ENCODE measurements around the gene PPP2R2C.

The PPP2R2C gene

GRCh38 chr4:6341696-6342095, 130.7 kb downstream of the PPP2R2C start:
- Histone ChIP-seq H3K4me3 (ENCODE audit: low read depth, low read length) (no peak overlapping the region), H3K27ac (ENCODE audit: extremely low read depth, low read depth, low read length) (no peak overlapping the region), H3K36me3 (ENCODE audit: control insufficient read depth in 2 of 2, insufficient read depth in 1 of 2, low read length in 2 of 2) (peaks cover 0 to 3% of the 10 kb centered on the region in 2 experiments; a peak in 1 of 3 replicates), H3K9me3 (ENCODE audit: control insufficient read depth, insufficient read depth, low read depth, low read length) (no peaks in the 10 kb centered on the region), H3K4me1 (ENCODE audit: control insufficient read depth, insufficient read depth, low read length) (no peaks in the 10 kb centered on the region)
- TF ChIP-seq ZNF548 (tag by site-specific recombination; IDR thresholded peaks at IDR 0.05) (no peak), KLF10 (tag by site-specific recombination; IDR thresholded peaks at IDR 0.05) (no peak), GLI2 (tag by site-specific recombination; IDR thresholded peaks at IDR 0.05; ENCODE audit: borderline replicate concordance, low read depth) (no peak), ZNF140 (tag by site-specific recombination; IDR thresholded peaks at IDR 0.05) (no peak), ZNF529 (tag by site-specific recombination; IDR thresholded peaks at IDR 0.05; ENCODE audit: insufficient replicate concordance) (no peak), SETDB1 (IDR thresholded peaks at IDR 0.05; ENCODE audit: insufficient read length, low read length) (no peak), BCL11B (tag by site-specific recombination; IDR thresholded peaks at IDR 0.05; ENCODE audit: low read depth) (no peak), ZBTB7A (tag by site-specific recombination; IDR thresholded peaks at IDR 0.05; ENCODE audit: low read depth) (no peak), ZNF626 (tag by site-specific recombination; IDR thresholded peaks at IDR 0.05) (no peak), ZNF391 (tag by site-specific recombination; IDR thresholded peaks at IDR 0.05; ENCODE audit: borderline replicate concordance, low read depth) (no peak), ZNF544 (tag by site-specific recombination; IDR thresholded peaks at IDR 0.05) (no peak), ZNF48 (tag by site-specific recombination; IDR thresholded peaks at IDR 0.05) (no peak), GLIS2 (tag by site-specific recombination; IDR thresholded peaks at IDR 0.05) (no peak), ZNF600 (tag by site-specific recombination; IDR thresholded peaks at IDR 0.05) (no peak), ZNF223 (tag by site-specific recombination; IDR thresholded peaks at IDR 0.05) (no peak), ZBTB20 (tag by site-specific recombination; IDR thresholded peaks at IDR 0.05) (no peak), ZNF677 (tag by site-specific recombination; IDR thresholded peaks at IDR 0.05) (no peak), ZXDB (tag by site-specific recombination; IDR thresholded peaks at IDR 0.05) (no peak)
- TF ChIP-seq, protein P1, sequence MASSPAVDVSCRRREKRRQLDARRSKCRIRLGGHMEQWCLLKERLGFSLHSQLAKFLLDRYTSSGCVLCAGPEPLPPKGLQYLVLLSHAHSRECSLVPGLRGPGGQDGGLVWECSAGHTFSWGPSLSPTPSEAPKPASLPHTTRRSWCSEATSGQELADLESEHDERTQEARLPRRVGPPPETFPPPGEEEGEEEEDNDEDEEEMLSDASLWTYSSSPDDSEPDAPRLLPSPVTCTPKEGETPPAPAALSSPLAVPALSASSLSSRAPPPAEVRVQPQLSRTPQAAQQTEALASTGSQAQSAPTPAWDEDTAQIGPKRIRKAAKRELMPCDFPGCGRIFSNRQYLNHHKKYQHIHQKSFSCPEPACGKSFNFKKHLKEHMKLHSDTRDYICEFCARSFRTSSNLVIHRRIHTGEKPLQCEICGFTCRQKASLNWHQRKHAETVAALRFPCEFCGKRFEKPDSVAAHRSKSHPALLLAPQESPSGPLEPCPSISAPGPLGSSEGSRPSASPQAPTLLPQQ (tag by site-specific recombination; IDR thresholded peaks at IDR 0.05), result no peak
- CTCF ChIA-PET, result interaction anchor here (0.7 to 4.3 kb wide), 4 partner anchors 10 to 220 kb away, joined by 4 to 22 read pairs (median 7); no protein-coding TSS in a partner anchor
- POLR2A ChIA-PET, result no interaction called here

DNA sequence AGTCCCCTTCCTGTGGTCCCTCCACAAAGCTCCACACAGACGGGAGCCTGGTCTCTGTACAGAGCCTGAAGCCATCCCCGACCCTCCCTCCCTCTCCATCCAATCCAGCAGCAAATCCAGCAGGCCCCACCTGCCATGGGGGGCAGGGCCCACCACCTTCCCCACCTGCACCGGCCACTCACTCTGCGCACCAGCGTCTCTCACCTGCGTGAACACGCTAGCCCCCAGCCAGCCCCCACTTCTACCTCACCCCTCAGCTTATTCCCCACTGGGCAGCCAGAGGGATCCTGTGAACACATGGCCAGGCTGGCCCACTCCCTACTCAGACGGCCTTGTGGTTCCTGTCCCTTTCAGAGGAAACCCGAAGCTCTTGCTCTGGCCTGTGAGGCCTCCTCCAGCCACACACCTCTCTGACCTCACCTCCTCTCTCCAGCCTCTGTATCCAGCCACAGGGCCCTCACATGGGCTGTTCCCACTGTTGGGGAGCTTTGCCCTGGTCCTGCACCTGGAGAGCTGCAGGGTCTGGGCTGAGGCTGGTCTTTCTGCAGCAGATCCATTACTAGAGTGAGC, 131.9 kb downstream of the PPP2R2C start:
- H3K4me3 ChIP-seq (ENCODE audit: low read depth, low read length), result no peak overlapping the region
- no peak overlapping the region for H3K27ac ChIP-seq (ENCODE audit: extremely low read depth, low read depth, low read length)
- no peaks in the 10 kb centered on the region for H3K4me1 ChIP-seq (ENCODE audit: control insufficient read depth, insufficient read depth, low read length)
- ChIA-PET POLR2A (no interaction called here), CTCF (interaction anchor here (1.5 kb wide), 1 partner anchor 206 kb away, joined by 4 read pairs; no protein-coding TSS in a partner anchor)
- H3K36me3 ChIP-seq (ENCODE audit: control insufficient read depth in 2 of 2, insufficient read depth in 1 of 2, low read length in 2 of 2), result peaks cover 0 to 3% of the 10 kb centered on the region in 2 experiments; a peak in 1 of 3 replicates
- no peaks in the 10 kb centered on the region for H3K9me3 ChIP-seq (ENCODE audit: control insufficient read depth, insufficient read depth, low read depth, low read length)
- TF ChIP-seq, protein P2, sequence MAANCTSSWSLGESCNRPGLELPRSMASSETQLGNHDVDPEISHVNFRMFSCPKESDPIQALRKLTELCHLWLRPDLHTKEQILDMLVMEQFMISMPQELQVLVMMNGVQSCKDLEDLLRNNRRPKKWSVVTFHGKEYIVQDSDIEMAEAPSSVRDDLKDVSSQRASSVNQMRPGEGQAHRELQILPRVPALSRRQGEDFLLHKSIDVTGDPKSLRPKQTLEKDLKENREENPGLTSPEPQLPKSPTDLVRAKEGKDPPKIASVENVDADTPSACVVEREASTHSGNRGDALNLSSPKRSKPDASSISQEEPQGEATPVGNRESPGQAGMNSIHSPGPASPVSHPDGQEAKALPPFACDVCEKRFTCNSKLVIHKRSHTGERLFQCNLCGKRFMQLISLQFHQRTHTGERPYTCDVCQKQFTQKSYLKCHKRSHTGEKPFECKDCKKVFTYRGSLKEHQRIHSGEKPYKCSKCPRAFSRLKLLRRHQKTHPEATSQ (tag by site-specific recombination; IDR thresholded peaks at IDR 0.05), result no peak
- TF ChIP-seq ZNF518A (tag by site-specific recombination; conservative IDR thresholded peaks at IDR 0.05; ENCODE audit: low read depth) (no peak), ZBTB7A (tag by site-specific recombination; IDR thresholded peaks at IDR 0.05; ENCODE audit: low read depth) (no peak), ZNF785 (tag by site-specific recombination; IDR thresholded peaks at IDR 0.05) (no peak), ZNF76 (tag by site-specific recombination; IDR thresholded peaks at IDR 0.05; ENCODE audit: borderline replicate concordance, low read depth) (no peak), ZNF302 (tag by site-specific recombination; IDR thresholded peaks at IDR 0.05; ENCODE audit: low read depth) (no peak), ZNF610 (tag by site-specific recombination; IDR thresholded peaks at IDR 0.05; ENCODE audit: borderline replicate concordance) (no peak), ZNF48 (tag by site-specific recombination; IDR thresholded peaks at IDR 0.05) (no peak), ZNF791 (tag by site-specific recombination; IDR thresholded peaks at IDR 0.05) (no peak)
